GM21381 (cell line): ENCODE measurements around the gene PRAMEF6.
"Not testable (repeated sequence)": the region's sequence is repeated elsewhere in the genome, so short reads cannot be mapped to it uniquely, and the experiment has no call there.

ENCODE experiments used
- ATAC-seq: cut with Tn5 transposase; IDR thresholded peaks from one replicate; pipeline ENCODE4 v1.9.1; 2021; ENCODE audit warnings: mild to moderate bottlenecking, moderate library complexity; ENCODE audit not compliant: unreplicated experiment

The PRAMEF6 gene

DNA sequence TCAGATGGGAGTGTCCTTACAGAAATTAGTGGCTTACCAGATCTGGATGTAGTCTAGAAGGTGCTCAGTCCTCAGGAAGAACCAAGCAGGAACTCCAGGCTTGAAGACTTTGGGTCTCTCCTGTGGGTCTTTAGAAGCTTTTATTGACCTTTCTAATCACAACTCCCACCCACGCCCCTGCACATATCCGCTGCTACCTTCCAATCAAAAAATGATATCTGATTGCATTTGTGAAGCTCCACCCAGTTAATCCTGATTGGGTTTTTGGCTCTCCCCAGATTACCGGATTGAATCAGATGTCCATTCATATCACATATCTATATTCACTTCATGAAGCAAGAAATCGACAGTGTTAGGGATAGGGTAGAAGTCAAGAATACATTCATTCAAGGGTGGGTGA is at the start of gene PRAMEF6:
PRAMEF6 (minus strand) TSS at position 101 of the 400 bp plus-strand sequence. CDS start 5,062 bp downstream, outside the sequence.
- not testable (repeated sequence) for ATAC-seq

DNA sequence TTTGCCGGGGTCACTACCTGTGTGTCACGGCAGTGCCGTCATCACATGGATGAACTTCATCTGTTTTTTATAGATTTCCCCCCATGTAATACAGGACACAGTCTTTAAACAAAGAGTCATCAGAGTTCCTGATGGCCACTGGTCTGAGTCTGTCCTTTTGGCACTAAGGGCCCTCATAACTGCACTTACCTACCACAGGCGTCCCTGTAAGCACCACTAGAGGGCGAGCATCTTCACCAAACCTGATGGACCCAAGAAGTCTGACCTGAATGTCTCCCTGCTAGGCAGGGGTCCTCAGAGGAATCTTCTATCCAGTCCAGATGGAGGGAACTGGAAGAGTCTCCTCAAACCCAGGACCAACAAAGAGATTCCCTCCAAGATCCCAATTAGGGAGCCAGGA is 23.0 kb downstream of the PRAMEF6 start:
- not testable (repeated sequence) for ATAC-seq

DNA sequence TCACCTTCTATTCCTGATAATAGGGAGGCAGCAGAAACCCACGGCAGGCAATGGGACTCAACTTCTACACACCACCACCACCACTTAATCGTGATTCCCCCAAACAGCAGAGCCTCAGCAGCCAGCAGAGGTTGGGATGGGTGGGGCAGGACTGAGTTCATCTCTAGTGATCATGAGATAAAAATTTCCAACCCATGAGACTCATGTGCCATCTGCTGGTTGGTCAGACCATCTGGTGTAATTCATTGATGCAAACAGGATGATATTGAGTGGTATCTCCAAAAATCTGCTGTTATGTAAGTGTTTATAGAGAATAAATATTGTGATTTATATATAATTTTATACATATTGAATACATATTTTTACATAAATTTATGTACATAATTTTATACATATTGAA is 25.6 kb downstream of the PRAMEF6 start:
- not testable (repeated sequence) for ATAC-seq

DNA sequence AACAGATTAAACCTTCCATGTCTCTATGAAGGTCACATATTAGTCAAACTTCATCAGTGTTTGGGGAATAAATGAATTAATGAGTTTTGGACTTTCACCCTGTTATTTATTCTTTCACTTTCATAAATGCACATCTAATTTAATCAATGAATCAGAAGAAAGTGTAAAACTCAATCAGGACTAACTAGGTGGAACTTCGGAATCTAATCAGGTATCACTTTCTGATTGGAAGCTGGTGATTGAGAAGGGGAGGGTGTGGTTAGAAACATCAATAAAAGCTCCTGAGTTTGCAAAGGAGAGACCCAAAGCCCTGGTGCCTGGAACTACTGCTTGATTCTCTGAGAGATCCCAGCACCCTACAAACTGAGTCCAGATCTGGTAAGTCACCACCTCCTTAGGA is 31.1 kb downstream of the PRAMEF6 start, which contains the start of gene PRAMEF7:
PRAMEF7 (plus strand) TSS at position 301 of the 400 bp plus-strand sequence. CDS start 1,083 bp downstream, outside the sequence.
- ATAC-seq, result not testable (repeated sequence)

DNA sequence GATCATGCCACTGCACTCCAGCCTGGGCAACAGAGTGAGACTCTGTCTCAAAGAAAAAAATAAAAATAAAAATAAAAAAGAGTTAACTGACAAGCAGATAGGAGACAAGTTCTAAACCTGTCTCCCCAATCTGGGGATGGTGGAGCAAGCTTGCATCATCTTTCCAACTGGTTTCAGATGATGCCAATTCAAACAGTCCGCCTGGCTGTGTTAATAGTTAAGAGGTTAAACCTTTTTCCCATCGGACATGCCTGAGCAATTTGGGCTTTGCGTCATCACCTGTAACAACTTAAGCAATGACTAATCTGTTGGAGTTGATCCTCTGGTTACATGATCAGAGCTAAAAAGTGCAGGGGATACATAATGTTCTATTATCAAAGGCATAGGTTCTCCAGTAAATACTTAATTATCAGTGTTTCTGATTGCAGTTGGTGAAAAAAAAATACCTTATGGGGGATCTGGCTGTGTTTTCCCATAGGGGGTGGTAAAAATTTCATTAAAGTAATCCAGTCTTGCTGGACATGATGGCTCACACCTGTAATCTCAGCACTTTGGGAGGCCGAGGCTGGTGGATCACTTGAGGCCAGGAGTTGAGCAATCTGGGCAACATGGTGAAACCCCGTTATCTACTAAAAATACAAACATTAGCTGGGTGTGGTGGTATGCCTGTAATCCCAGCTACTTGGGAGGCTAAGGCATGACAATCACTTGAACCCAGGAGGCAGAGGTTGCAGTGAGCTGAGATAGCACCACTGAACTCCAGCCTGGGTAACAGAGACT is 43.4 kb downstream of the PRAMEF6 start:
- ATAC-seq, result not testable (repeated sequence)

DNA sequence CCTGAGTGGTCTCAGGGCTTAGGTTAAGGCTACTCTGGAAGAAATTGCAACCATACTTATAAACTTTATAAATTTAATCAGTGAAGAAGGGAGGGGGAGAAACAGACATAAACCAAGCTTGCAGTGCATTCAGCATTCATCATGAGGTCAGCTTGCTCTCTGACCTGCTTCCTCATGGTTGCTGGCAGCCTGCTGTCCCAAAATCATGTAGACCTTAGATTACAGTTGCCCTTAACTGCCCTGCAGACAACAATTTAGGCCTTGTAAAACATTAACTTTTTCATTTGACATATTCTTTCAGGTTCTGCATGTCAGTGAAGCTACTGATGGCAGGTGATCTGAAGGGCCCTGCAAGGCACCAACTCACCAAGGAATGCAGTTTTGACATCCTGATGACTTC is 48.2 kb downstream of the PRAMEF6 start:
- not testable (repeated sequence) for ATAC-seq

DNA sequence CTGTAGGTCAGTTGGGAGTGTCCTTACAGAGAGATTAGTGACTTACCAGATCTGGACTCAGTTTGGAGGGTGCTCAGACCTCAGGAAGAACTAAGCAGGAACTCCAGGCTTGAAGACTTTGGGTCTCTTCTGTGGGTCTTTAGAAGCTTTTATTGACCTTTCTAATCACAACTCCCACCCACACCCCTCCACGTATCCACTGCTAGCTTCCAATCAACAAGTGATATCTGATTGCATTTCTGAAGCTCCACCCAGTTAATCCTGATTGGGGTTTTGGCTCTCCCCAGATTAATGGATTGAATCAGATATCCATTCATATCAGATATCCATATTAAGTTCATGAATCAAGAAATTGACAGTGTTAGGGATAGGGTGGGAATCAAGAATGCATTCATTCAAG is 49.2 kb downstream of the PRAMEF6 start, which contains the start of gene PRAMEF10:
PRAMEF10 (minus strand) TSS at position 101 of the 400 bp plus-strand sequence. CDS start 2,423 bp downstream, outside the sequence.
- not testable (repeated sequence) for ATAC-seq
